Measurements from ENCODE around the gene MAPK8IP3.

GRCh38 chr16:1657841-1658240, 48.2 kb upstream of the MAPK8IP3 start:
- TF ChIP-seq CTCF (IDR thresholded peaks at IDR 0.05), result no peak
- TF ChIP-seq EZH2 (IDR thresholded peaks at IDR 0.05), result no peak
- no peak for TF ChIP-seq EZH2phosphoT487 (IDR thresholded peaks at IDR 0.05)

Measured in neural progenitor cell (in vitro differentiated cells).